ENCODE data around the gene ZNF616.
A peak's percentile ranks its signal among the peaks of the same experiment; 100 is the strongest.

Gene ZNF616

GRCh38 chr19:52139252-52140031 lies at the start of gene ZNF616:
Gene ZNF616, minus strand, starts transcription at chr19:52139938. Its CDS starts 9,426 bp downstream, at chr19:52130512.
- peak; percentile 94 to 98 for DNase-seq (ENCODE audit: low read depth in 2 of 2)

GRCh38 chr19:52188822-52189734 lies 49.3 kb upstream of the ZNF616 start:
- peak in 1 of 2 donors; percentile 95 for DNase-seq (ENCODE audit: low read depth in 2 of 2)

- no peak for DNase-seq (ENCODE audit: low read depth in 2 of 2)
Observed at GRCh38 chr19:52187407-52187806, 47.7 kb upstream of the ZNF616 start.

- DNase-seq (ENCODE audit: low read depth in 2 of 2): no peak
Observed at GRCh38 chr19:52176574-52176973, 36.8 kb upstream of the ZNF616 start.

- DNase-seq (ENCODE audit: low read depth in 2 of 2): no peak
Observed at GRCh38 chr19:52172347-52172746, 32.6 kb upstream of the ZNF616 start.

- DNase-seq (ENCODE audit: low read depth in 2 of 2): peak; percentile 84 to 85
Observed at GRCh38 chr19:52171321-52172169, 31.8 kb upstream of the ZNF616 start, which contains the start of gene ZNF836. Gene ZNF836, minus strand, starts transcription at chr19:52171621. Its CDS starts 3,549 bp downstream, at chr19:52168072.

GRCh38 chr19:52170863-52171320 lies 31.2 kb upstream of the ZNF616 start:
- no peak for DNase-seq (ENCODE audit: low read depth in 2 of 2)

GRCh38 chr19:52170304-52170703 lies 30.6 kb upstream of the ZNF616 start:
- DNase-seq (ENCODE audit: low read depth in 2 of 2): no peak

- no peak for DNase-seq (ENCODE audit: low read depth in 2 of 2)
Observed at GRCh38 chr19:52155596-52156359, 16.0 kb upstream of the ZNF616 start.

- DNase-seq (ENCODE audit: low read depth in 2 of 2): no peak
Observed at GRCh38 chr19:52148256-52148655, 8.5 kb upstream of the ZNF616 start.

GRCh38 chr19:52142001-52142595 lies 2.4 kb upstream of the ZNF616 start:
- no peak for DNase-seq (ENCODE audit: low read depth in 2 of 2)

GRCh38 chr19:52141203-52141602 lies 1.5 kb upstream of the ZNF616 start:
- DNase-seq (ENCODE audit: low read depth in 2 of 2): no peak

GRCh38 chr19:52140032-52140710 lies 433 bp upstream of the ZNF616 start:
- no peak for DNase-seq (ENCODE audit: low read depth in 2 of 2)

- DNase-seq (ENCODE audit: low read depth in 2 of 2): no peak
Observed at GRCh38 chr19:52138983-52139251, 821 bp downstream of the ZNF616 start.

GRCh38 chr19:52138278-52138982 lies 1.3 kb downstream of the ZNF616 start:
- peak; percentile 12 to 18 for DNase-seq (ENCODE audit: low read depth in 2 of 2)

GRCh38 chr19:52120286-52120685 lies 19.5 kb downstream of the ZNF616 start:
- no peak for DNase-seq (ENCODE audit: low read depth in 2 of 2)

- DNase-seq (ENCODE audit: low read depth in 2 of 2): no peak
Observed at GRCh38 chr19:52115526-52116053, 24.1 kb downstream of the ZNF616 start.

- DNase-seq (ENCODE audit: low read depth in 2 of 2): no peak
Observed at GRCh38 chr19:52114691-52115090, 25.0 kb downstream of the ZNF616 start.

GRCh38 chr19:52112624-52113023 lies 27.1 kb downstream of the ZNF616 start:
- DNase-seq (ENCODE audit: low read depth in 2 of 2): no peak
